Central memory CD8-positive, alpha-beta T cell (primary cell): Measurements from ENCODE around the gene GRIP2.

ENCODE experiments used
- ATAC-seq: fragments of 150-1000 bp; cut with Tn5 transposase; replicated peaks from 2 replicates; pipeline ENCODE4 v1.10.0; 2022; ENCODE audit warnings: mild to moderate bottlenecking, moderate FRiP score, moderate number of reproducible peaks; ENCODE audit not compliant: poor library complexity, severe bottlenecking; ENCODE audit errors: extremely low read depth
- DNase-seq, 2 donors: peaks; one replicate each; pipeline ENCODE4 v3.0.0; 2021; ENCODE audit warnings: low spot score in 2 of 2
- H3K27ac Mint-ChIP-seq: one replicate; pipeline ENCODE4 v1.8.0; 2022; ENCODE audit warnings: low read depth, mild to moderate bottlenecking, moderate library complexity, mixed read lengths
- H3K27me3 Mint-ChIP-seq: one replicate; pipeline ENCODE4 v1.8.0; 2022; ENCODE audit warnings: mixed read lengths
- H3K36me3 Mint-ChIP-seq: one replicate; pipeline ENCODE4 v1.8.0; 2022; ENCODE audit warnings: mild to moderate bottlenecking, moderate library complexity, mixed read lengths; ENCODE audit not compliant: insufficient read depth
- H3K4me1 Mint-ChIP-seq: one replicate; pipeline ENCODE4 v1.8.0; 2022; ENCODE audit warnings: mixed read lengths
- H3K4me3 Mint-ChIP-seq: one replicate; pipeline ENCODE4 v1.8.0; 2022; ENCODE audit warnings: mild to moderate bottlenecking, moderate library complexity, mixed read lengths
- H3K9me3 Mint-ChIP-seq: one replicate; pipeline ENCODE4 v1.8.0; 2022; ENCODE audit warnings: mixed read lengths

Gene GRIP2

DNA sequence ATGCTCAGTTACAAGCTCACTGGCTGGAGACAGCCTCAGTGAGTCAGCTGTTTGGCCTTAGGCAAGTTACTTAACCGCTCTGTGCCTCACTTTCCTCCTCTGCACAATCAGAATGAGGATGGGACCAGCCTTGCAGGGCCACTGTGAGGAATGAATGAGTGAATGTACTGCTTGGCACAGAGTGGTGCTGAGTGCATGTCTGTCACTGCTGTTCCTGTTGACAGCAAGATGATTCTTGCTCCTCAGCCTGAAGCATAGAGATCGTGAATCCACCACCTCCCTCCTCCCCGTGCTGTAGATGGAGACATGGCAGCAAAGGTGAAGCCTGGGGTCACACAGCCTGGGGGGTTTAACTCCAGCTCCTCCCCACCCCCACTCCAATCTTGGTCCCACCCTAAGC lies 14.6 kb upstream of the GRIP2 start:
- no peak for ATAC-seq
- Mint-ChIP-seq H3K27ac (no peak overlapping the region), H3K27me3 (peaks cover 100% of the 10 kb centered on the region), H3K36me3 (no peaks in the 10 kb centered on the region), H3K4me3 (no peak overlapping the region), H3K9me3 (no peaks in the 10 kb centered on the region), H3K4me1 (peaks cover 16% of the 10 kb centered on the region)
- no peak for DNase-seq

- Mint-ChIP-seq H3K9me3 (no peaks in the 10 kb centered on the region), H3K4me1 (peaks cover 16% of the 10 kb centered on the region), H3K4me3 (no peak overlapping the region), H3K27ac (no peak overlapping the region), H3K36me3 (no peaks in the 10 kb centered on the region), H3K27me3 (peaks cover 100% of the 10 kb centered on the region)
- DNase-seq (no peak), ATAC-seq (no peak)
Observed at GRCh38 chr3:14553871-14554270, 13.7 kb upstream of the GRIP2 start.

GRCh38 chr3:14552717-14553116 lies 12.6 kb upstream of the GRIP2 start:
- no peak for ATAC-seq
- no peaks in the 10 kb centered on the region for H3K9me3 Mint-ChIP-seq
- H3K27me3 Mint-ChIP-seq = peaks cover 100% of the 10 kb centered on the region
- H3K4me3 Mint-ChIP-seq = no peak overlapping the region
- peaks cover 16% of the 10 kb centered on the region for H3K4me1 Mint-ChIP-seq
- no peaks in the 10 kb centered on the region for H3K36me3 Mint-ChIP-seq
- no peak for DNase-seq
- H3K27ac Mint-ChIP-seq = no peak overlapping the region

GRCh38 chr3:14552041-14552648 lies 12.0 kb upstream of the GRIP2 start:
- ATAC-seq = no peak
- Mint-ChIP-seq H3K4me1 (peaks cover 16% of the 10 kb centered on the region), H3K9me3 (no peaks in the 10 kb centered on the region), H3K27me3 (peaks cover 100% of the 10 kb centered on the region), H3K4me3 (no peak overlapping the region), H3K27ac (no peak overlapping the region), H3K36me3 (no peaks in the 10 kb centered on the region)
- DNase-seq = no peak

GRCh38 chr3:14550651-14551611 lies 10.8 kb upstream of the GRIP2 start:
- Mint-ChIP-seq H3K4me3 (no peak overlapping the region), H3K27ac (peak overlapping the region; percentile 80), H3K27me3 (peaks cover 99% of the 10 kb centered on the region), H3K9me3 (no peaks in the 10 kb centered on the region), H3K36me3 (no peaks in the 10 kb centered on the region), H3K4me1 (peaks cover 11% of the 10 kb centered on the region)
- ATAC-seq (no peak), DNase-seq (no peak)

DNA sequence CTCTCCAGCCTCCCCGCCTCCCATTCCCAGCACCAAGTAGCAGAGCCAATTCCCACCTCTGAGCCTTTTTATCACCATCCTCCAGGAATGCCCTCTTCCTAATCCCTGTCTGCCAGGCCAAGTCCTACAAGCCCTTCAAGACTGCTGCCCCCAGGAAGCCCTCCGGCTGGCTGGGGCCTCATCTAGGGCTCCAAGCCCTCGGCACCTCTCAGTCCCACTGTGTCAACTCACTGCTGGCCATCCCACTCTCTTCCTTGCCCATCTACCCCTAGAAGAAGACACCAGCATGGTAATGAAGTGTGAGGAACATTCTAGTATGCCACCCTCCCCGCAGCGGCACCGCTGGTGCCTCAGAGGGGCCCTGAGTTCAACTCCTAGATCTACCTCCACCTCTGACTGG lies 10.0 kb upstream of the GRIP2 start:
- peaks cover 6% of the 10 kb centered on the region for H3K4me1 Mint-ChIP-seq
- peaks cover 98% of the 10 kb centered on the region for H3K27me3 Mint-ChIP-seq

DNA sequence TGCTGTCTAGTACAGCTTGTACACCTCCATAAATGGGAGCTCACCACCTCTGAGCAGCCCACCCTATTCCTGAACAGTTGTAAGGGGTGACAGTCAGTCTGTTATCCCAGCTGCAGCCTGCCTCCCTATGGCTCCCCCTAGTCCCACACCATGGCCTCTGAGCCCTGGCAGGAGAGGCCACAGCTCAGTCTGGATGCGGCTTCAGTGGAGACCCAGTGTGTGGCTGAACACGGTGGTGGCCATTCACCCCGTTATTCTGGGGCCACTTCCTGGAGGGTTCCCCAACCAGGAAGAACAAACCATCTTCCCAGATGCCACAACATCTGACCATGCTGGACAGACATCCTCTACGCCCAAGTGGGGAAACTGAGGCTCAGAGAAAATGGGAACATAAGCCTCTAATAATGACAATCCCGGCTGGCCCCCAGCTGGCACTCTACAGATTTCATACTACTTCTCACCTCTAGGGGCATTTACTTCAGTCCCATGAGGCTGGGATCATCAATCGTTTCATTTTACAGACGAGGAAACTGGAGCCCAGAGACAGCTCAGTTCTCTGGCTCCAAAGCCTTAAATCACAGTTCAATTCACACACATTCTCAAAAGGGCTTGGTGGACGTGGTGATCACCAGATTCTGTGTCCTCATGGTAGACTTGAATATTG lies 9.2 kb upstream of the GRIP2 start:
- H3K27me3 Mint-ChIP-seq = peaks cover 90% of the 10 kb centered on the region
- no peaks in the 10 kb centered on the region for H3K36me3 Mint-ChIP-seq
- no peak for ATAC-seq
- H3K4me1 Mint-ChIP-seq = peaks cover 5% of the 10 kb centered on the region
- no peaks in the 10 kb centered on the region for H3K9me3 Mint-ChIP-seq
- no peak overlapping the region for H3K4me3 Mint-ChIP-seq
- DNase-seq = no peak
- no peak overlapping the region for H3K27ac Mint-ChIP-seq

More for the DNA sequence above, 10.0 kb upstream of the GRIP2 start:
- Mint-ChIP-seq H3K9me3 (no peaks in the 10 kb centered on the region), H3K4me3 (no peak overlapping the region), H3K36me3 (no peaks in the 10 kb centered on the region), H3K27ac (peak overlapping the region; percentile 80)
- ATAC-seq (no peak), DNase-seq (no peak)

- Mint-ChIP-seq H3K4me3 (no peak overlapping the region), H3K4me1 (peaks cover 5% of the 10 kb centered on the region), H3K27ac (no peak overlapping the region), H3K9me3 (no peaks in the 10 kb centered on the region), H3K27me3 (peaks cover 82% of the 10 kb centered on the region), H3K36me3 (no peaks in the 10 kb centered on the region)
- DNase-seq (no peak), ATAC-seq (no peak)
Observed at GRCh38 chr3:14548321-14548729, 8.2 kb upstream of the GRIP2 start.

DNA sequence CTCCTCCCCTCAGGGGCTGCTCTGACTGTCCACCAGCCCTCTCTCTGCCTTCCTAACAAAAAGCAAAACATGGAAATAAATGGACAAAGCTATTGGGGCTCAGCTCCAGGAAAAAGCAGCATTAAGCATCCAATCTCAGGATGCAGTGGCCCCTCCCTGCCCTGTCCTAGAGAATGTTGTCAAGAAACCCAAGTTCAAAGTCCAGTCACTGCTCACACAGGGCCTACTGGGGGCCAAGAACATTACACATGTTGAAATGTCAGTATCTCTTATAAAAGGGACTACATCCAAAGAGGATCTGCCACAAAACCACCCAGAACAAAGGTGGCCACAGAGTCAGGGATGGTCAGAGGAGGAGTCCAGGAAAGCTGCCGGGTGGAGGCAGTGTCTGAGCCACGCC lies 7.6 kb upstream of the GRIP2 start:
- no peak overlapping the region for H3K27ac Mint-ChIP-seq
- no peak overlapping the region for H3K4me3 Mint-ChIP-seq
- no peak for ATAC-seq

DNA sequence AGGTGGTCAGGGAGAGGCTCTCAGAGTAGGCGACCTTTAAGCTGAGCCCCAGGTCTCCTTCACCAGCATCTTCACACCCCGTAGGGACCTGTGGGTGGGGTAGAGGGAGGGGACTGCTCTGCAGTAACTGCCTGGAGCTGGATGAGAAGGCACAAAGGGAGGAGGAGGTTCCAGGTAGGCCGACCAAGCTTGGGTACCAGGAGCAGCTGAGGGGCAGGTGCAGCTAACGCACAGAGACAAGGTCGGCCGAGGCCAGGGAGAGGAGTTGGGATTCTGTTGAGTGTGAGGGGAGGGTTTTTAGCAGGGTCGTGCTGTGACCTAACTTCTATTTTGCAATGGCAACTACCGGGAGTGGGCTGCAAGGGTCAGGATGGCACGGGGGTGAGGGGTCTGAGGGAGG lies 5.9 kb upstream of the GRIP2 start:
- Mint-ChIP-seq H3K9me3 (no peaks in the 10 kb centered on the region), H3K27ac (no peak overlapping the region), H3K27me3 (peaks cover 73% of the 10 kb centered on the region), H3K36me3 (no peaks in the 10 kb centered on the region), H3K4me3 (no peak overlapping the region), H3K4me1 (peaks cover 5% of the 10 kb centered on the region)
- DNase-seq (no peak), ATAC-seq (no peak)

More for the DNA sequence above, 7.6 kb upstream of the GRIP2 start:
- Mint-ChIP-seq H3K9me3 (no peaks in the 10 kb centered on the region), H3K4me1 (peaks cover 5% of the 10 kb centered on the region), H3K36me3 (no peaks in the 10 kb centered on the region), H3K27me3 (peaks cover 82% of the 10 kb centered on the region)
- no peak for DNase-seq

DNA sequence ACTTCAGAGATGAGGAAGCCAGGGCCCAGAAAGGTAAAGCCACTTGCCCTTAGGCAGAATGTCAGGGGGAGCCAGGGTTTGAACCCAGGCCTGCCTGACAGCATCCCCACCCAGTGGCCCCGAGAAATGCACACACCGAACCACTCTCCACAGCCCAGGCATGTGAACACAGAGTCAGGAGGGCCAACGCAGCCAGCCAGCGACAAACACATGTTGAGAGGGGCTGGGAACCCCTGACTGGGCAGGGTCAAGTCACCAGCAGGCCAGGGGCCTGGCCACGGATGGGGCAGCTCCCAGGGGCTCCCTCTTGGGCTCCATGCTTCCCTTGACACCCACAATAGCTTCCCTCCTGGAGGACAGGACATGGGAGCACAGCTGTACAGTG lies 5.1 kb upstream of the GRIP2 start:
- H3K36me3 Mint-ChIP-seq = no peaks in the 10 kb centered on the region
- no peak overlapping the region for H3K27ac Mint-ChIP-seq
- DNase-seq = no peak
- no peaks in the 10 kb centered on the region for H3K9me3 Mint-ChIP-seq
- no peak overlapping the region for H3K4me3 Mint-ChIP-seq
- ATAC-seq = no peak
- peaks cover 65% of the 10 kb centered on the region for H3K27me3 Mint-ChIP-seq
- peaks cover 2% of the 10 kb centered on the region for H3K4me1 Mint-ChIP-seq

- no peaks in the 10 kb centered on the region for H3K9me3 Mint-ChIP-seq
- no peak for ATAC-seq
- peaks cover 58% of the 10 kb centered on the region for H3K27me3 Mint-ChIP-seq
- H3K36me3 Mint-ChIP-seq = no peaks in the 10 kb centered on the region
- no peak overlapping the region for H3K4me3 Mint-ChIP-seq
- H3K27ac Mint-ChIP-seq = no peak overlapping the region
- H3K4me1 Mint-ChIP-seq = no peaks in the 10 kb centered on the region
- no peak for DNase-seq
Observed at GRCh38 chr3:14544282-14545250, 4.4 kb upstream of the GRIP2 start.
